ENCODE measurements around the gene HELZ. TPM values are rescaled to one million over a fixed set of nuclear protein-coding genes. Genes with fewer than 3 reads are reported as not detected.
A peak's percentile ranks its signal among the peaks of the same experiment; 100 is the strongest.
"Not testable (repeated sequence)": the region's sequence is repeated elsewhere in the genome, so short reads cannot be mapped to it uniquely, and the experiment has no call there.

Gene HELZ
- total RNA-seq, result 35.4 TPM
- long read RNA-seq, transcript HELZ-202 (14 exons, 1,872 nt), result major isoform, 5 of 18 reads
- long read RNA-seq, partial matches to known transcripts, result 5 of 18 reads
- long read RNA-seq, other reads (novel, unspliced or antisense), result 8 of 18 reads

- intact Hi-C loops (cut with micrococcal nuclease), result no loop called here
- ATAC-seq, result peak; percentile 92
- DNase-seq, result peak; percentile 83
These were observed at the start of gene HELZ for GRCh38 chr17:67245073-67245693. Gene HELZ, minus strand, starts transcription at chr17:67245196. Its CDS starts 26,392 bp downstream, at chr17:67218804.

- intact Hi-C loops (cut with micrococcal nuclease), result no loop called here
- ATAC-seq, result peak; percentile 56
- peak; percentile 80 for DNase-seq
These were observed 48.5 kb upstream of the HELZ start for GRCh38 chr17:67293251-67294203.

DNA sequence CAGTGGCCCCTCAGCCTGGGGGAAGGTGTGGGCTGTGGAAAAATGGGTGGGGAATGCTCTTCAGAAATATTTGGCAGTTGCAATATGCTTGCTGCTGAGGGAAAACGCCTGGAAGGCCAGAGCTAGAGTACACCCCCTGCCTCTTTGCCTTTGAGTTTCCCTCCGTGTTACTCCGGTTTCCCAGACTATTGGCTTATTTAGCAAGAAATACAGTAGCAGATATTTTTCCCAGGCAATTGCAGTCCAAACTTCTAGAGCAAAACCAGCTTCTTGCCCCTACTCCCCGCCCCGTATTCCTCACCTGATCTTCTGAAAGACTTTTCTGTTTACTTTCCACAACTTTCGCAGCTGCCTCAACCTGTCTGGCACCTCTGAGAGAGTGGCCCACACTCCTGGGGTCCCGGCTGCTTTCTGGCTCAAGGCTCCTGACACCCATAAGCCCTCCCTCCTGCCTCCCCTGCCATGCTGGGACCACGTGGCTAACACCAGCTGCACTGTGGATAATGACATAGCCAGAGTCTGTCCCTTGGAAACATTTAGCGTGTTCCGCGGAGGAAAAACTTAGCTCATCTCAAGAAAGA lies 45.8 kb upstream of the HELZ start:
- ATAC-seq (peak; percentile 36), DNase-seq (peak; percentile 44)
- intact Hi-C loops (cut with micrococcal nuclease), result no loop called here

GRCh38 chr17:67290244-67290643 lies 45.2 kb upstream of the HELZ start:
- DNase-seq (no peak), ATAC-seq (no peak)
- intact Hi-C loops (cut with micrococcal nuclease), result no loop called here

DNA sequence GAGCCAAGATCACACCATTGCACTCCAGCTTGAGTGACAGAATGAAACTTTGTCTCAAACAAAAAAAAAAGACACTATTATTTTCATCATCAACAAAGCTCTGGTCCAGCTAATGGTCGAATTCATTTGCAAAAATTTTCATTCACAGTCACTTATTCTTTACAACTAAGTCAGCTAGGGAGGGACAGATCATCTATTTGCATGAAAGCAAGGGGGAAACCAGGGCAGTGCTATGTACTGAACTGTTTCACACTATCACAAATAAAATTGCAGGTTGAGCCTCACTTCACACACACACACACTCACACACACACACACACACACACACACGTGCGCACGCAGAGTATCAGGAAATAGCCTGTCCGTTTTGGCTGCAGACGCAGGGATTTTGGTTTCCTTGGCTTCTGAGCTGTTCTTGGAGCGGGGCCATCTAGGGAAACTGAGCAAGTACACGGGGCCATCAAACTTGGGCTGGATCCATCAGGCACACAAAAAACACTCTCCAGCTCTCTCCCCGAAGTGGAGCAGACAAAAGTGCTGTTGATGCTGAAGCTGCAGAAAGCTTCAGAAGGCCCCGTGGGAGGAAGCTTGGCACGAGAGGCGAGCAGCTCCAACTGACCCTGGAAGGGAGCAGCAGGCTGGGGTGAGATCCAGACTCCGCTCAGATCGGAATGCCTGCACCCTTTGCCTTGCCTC lies 44.3 kb upstream of the HELZ start:
- ATAC-seq (peak; percentile 93), DNase-seq (peak; percentile 91)
- intact Hi-C loops (cut with micrococcal nuclease), result no loop called here

GRCh38 chr17:67286826-67287225 lies 41.8 kb upstream of the HELZ start:
- intact Hi-C loops (cut with micrococcal nuclease); DNase-seq; ATAC-seq: not testable (repeated sequence)

- DNase-seq (no peak), ATAC-seq (no peak)
- intact Hi-C loops (cut with micrococcal nuclease), result no loop called here
These were observed 40.4 kb upstream of the HELZ start for GRCh38 chr17:67285360-67285759.

GRCh38 chr17:67283731-67284516 lies 38.9 kb upstream of the HELZ start:
- intact Hi-C loops (cut with micrococcal nuclease), result no loop called here
- no peak for DNase-seq

GRCh38 chr17:67281743-67282142 lies 36.7 kb upstream of the HELZ start:
- DNase-seq (no peak), ATAC-seq (no peak)
- intact Hi-C loops (cut with micrococcal nuclease), result no loop called here

More at GRCh38 chr17:67283731-67284516, 38.9 kb upstream of the HELZ start:
- ATAC-seq, result no peak

DNA sequence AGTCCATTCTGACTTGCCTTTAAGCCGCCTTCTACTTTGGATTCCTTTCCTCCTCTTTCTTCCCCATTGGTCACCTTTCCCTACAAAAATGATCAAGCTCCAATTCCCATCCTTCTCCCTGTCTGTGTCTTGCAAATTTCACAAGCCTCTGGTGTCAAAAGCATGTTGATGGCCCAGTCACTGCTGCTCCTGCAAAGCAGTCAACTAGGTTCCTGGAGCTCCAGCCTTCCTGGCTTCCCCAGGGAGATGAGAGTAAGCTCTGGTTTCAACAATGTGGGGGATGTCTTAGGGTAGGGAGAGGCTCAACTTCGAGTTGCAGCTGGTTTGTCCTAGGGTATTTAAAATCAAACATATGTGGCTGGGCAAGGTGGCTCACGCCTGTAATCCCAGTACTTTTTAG lies 36.1 kb upstream of the HELZ start:
- ATAC-seq (peak; percentile 37), DNase-seq (no peak)
- intact Hi-C loops (cut with micrococcal nuclease), result no loop called here

DNA sequence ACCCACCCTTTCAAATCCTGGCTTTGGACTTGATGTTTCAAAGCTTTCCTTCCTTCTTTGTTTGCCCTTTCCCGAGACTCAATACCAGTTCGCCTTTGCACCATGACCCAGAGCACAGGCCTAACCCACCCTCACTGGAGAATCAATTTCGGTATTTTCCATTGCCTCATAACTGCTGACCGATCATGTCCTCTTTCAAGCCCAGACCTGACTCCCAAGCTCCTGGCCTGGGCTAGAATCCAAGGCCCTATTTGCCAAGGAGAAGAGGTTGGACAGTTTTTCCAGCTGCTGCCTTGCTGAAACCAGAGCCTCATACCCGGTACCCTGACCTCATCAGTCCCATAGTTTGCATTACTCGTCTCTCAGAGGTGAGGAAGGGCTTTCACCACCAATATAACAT lies 35.3 kb upstream of the HELZ start:
- intact Hi-C loops (cut with micrococcal nuclease), result no loop called here
- ATAC-seq, result peak; percentile 95
- no peak for DNase-seq

- intact Hi-C loops (cut with micrococcal nuclease), result no loop called here
- DNase-seq (no peak), ATAC-seq (no peak)
These were observed 34.1 kb upstream of the HELZ start for GRCh38 chr17:67279115-67279514.

DNA sequence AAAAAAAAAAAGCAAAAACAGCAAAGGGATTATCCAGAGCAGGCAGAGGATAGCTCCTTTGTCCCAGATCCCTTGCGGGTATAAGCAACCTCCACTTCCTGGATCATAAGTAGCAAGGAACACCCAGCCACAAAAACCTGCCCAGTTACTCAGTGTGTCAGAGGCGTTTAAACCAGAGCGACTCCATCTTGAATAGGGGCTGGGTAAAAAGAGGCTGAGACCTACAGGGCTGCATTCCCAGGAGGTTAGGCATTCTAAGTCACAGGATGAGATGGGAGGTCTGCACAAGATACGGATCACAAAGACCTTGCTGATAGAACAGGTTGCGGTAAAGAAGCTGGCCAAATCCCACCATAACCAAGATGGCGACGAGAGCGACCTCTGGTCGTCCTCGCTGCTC lies 33.4 kb upstream of the HELZ start:
- ATAC-seq (no peak), DNase-seq (no peak)
- intact Hi-C loops (cut with micrococcal nuclease), result no loop called here

GRCh38 chr17:67276075-67276474 lies 31.1 kb upstream of the HELZ start:
- ATAC-seq (no peak), DNase-seq (no peak)
- intact Hi-C loops (cut with micrococcal nuclease), result no loop called here

DNA sequence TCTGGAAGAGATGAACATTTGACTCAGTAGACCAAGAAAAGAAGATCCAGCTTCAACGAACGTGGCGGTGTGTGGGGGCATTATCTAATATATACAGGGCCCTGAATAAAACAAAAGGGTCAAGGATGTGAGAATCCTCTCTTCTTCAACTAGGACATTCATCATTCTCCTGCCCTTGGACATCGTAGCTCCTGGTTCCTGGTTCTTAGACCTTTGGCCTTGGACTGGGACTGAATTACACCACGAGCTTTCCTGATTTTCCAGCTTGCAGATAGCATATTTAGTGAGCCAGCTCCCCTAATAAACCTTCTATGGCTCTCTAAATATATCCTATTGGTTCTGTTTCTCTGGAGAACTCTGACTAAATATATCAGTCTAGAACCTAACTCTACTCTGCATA lies 29.5 kb upstream of the HELZ start:
- intact Hi-C loops (cut with micrococcal nuclease), result no loop called here
- ATAC-seq, result no peak
- no peak for DNase-seq

- intact Hi-C loops (cut with micrococcal nuclease), result no loop called here
- DNase-seq (no peak), ATAC-seq (no peak)
These were observed 28.9 kb upstream of the HELZ start for GRCh38 chr17:67273900-67274299.

DNA sequence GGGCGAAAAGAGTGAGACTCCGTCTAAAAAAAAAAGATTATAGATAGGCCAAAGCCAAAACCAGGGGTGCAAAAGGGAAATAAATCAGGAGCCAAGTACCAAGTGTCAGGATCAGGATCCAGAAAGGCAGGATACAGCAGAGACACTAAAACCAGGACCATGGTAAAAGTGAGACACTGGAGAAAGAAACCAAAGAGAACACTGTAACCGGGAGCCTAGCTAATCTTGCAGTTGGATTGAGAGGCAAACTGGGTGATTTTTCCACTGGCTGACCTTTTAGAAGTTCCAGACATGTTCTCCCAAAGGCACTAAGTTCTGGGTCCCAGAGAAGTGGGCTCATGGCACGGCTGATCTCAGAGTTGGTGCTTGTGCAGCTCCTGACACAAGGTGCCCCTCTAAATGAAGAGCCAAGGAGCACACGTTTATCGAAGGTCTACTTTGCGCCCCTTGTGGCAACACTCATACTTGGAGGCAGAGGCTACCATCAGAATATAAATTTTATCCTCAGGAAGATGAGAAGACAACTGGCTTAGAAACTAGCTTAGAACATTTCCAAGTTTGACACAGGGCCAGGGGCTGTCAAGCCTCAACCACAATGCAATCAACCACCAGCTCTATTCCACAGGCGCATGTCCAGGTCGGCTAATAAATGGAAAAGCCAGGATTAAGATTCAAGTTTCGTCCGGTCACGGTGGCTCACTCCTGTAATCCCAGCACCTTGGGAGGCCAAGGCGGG lies 27.5 kb upstream of the HELZ start:
- DNase-seq (no peak), ATAC-seq (no peak)
- intact Hi-C loops (cut with micrococcal nuclease), result no loop called here

DNA sequence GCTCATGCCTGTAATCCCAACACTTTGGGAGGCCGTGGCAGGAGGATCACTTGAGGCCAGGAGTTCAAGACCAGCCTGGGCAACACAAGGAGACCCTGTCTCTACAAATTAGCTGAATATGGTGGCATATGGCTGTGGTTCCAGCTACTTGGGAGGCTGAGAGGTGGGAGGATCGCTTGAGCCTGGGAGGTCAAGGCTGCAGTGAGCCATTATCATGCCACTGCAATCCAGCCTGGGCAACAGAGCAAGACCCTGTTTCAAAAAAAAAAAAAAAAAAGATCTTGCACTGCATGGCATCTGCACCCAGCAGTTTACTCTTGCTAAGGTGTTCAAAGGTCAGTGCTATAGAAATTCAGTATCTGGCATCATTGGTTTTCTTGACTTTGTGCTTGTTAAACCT lies 26.2 kb upstream of the HELZ start:
- ATAC-seq; intact Hi-C loops (cut with micrococcal nuclease); DNase-seq: not testable (repeated sequence)

Data from left ventricle myocardium superior (tissue), 1 donor.